Nucleus accumbens (tissue), 56 donors: ENCODE results near the gene HIVEP1.
"Not testable (repeated sequence)": the region's sequence is repeated elsewhere in the genome, so short reads cannot be mapped to it uniquely, and the experiment has no call there.

Experiments used
- DNase-seq, 56 donors: peaks; one replicate each; lab custom pipeline; 2025; lab: John Stamatoyannopoulos, UW

Gene HIVEP1

GRCh38 chr6:12174878-12175277, 162.8 kb downstream of the HIVEP1 start:
- no peak for DNase-seq

- peak in 4 of 56 donors; percentile 9 to 21 (median 10) for DNase-seq
Measured at GRCh38 chr6:12175626-12176025, 163.5 kb downstream of the HIVEP1 start.

- DNase-seq, result not testable (repeated sequence)
Measured at GRCh38 chr6:12176782-12177181, 164.7 kb downstream of the HIVEP1 start.

GRCh38 chr6:12178521-12178920, 166.4 kb downstream of the HIVEP1 start:
- no peak for DNase-seq

GRCh38 chr6:12181481-12181880, 169.4 kb downstream of the HIVEP1 start:
- DNase-seq, result no peak

- DNase-seq, result no peak
Measured at GRCh38 chr6:12182676-12183075, 170.6 kb downstream of the HIVEP1 start.

DNA sequence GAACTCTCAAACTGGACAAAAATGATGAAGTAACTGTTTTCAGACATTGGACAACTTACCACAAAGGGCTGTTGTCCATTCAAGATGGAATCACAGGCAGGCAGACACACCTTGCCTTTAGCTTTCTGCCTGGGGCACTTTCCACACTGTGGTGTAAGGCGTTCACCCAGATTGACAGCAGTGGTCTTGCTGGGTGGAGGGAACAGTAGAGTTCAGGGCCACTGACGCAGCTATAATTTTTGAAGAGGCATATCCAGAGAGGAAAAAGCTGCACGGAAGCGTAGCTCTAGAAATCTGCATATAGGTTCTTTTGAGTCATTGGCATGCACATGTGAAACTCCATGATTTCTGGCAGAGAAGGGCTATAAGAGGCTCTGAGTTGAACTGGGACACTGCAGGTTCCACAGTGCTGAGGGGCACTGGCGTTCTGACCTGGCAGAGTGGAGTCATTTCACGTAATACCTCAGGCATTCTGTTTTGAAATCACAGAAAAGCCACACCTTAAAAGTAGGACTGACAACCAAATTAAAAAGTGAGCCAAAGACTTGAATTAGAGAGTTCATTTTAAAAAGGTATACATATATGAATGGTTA, 173.1 kb downstream of the HIVEP1 start:
- DNase-seq, result no peak

DNA sequence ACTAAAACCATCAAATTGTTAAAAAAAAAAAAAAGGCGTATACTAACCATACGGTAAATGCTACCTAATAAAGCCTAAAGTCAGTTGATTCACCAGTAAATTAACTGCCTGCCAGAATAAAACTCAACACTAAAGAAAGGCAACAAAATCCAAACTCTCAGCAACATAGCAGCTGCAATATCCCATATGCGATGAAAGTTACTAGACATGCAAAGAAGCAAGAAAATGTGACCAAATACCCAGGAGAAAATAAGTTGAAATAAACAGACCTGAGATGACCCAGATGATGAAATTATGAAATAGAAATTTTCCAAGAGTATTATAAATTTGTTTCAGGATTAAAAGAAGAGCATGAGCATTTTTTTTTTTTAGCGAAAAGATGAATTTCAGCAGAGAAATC, 174.4 kb downstream of the HIVEP1 start:
- no peak for DNase-seq

- no peak for DNase-seq
Measured at GRCh38 chr6:12189150-12189549, 177.0 kb downstream of the HIVEP1 start.

DNA sequence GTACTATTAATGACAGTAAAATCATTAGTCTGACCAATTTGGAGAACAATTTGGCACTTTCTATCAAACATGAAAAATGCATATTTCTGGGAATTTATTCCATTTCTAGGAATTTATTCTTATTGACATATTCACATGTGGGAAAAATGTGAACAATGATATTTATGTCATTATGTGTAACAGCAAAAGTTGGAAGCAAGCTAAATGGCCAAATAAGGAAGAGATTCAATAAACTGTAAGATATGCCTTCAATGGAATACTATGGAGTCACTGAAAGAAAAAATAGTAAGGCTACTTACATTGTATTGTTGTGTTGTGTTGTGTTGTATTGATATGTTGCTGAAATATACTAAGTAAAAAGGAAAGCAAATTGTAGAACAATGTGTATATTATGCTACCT, 177.5 kb downstream of the HIVEP1 start:
- no peak for DNase-seq

- no peak for DNase-seq
Measured at GRCh38 chr6:12190252-12190651, 178.1 kb downstream of the HIVEP1 start.

DNA sequence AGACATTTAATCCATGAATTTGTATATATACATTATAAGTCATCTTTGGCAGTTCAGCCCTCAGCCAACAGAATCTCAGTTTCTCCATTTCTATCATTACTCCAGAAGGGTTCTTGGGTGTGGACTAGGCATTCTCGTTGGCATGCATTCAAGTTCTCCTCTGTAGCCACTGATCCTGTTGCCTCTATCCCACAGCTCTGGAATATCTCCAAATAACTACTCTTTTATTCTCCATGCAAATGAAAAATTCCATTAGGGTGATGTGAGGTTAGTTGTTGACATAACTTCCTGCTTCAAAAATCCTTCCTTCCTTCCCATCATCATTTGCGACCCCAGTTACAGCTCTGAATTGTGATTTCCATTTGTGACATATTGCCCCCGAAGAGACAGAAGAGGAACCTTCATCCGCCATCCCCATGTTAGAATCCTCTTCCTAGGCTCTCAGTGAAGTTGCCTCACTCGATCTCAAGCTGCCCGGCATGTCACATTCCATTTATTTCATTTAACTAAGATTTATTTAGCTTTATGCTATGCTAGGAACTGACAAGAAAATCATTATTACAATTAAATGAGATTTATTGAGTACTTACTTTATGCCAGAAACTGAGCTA, 184.3 kb downstream of the HIVEP1 start:
- DNase-seq, result no peak

- no peak for DNase-seq
Measured at GRCh38 chr6:12198851-12199250, 186.7 kb downstream of the HIVEP1 start.

DNA sequence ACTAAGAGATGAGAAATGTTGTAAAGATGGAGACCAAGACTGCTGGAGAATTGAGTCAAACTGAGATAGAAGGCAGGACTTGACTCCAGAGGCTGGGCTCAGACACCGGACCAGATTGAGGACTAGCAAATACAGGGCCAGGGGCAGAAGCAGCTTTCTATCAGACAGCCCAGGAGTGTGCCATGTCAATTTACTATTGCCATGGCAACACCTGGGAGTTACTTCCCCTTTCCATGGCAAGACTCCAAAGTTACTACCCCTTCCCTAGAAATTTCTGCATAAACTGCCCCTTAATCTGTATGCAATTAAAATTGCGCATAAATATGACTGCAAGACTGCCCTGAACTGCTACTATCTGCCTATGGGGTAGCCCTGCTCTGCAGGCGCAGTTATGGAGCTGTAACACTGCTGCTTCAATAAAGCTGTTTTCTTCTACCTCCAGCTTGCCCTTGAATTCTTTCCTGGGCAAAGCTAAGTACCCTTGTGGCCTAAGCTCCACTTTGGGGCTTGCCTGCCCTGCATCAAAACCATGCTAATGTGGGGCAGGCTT, 188.0 kb downstream of the HIVEP1 start:
- DNase-seq, result no peak

DNA sequence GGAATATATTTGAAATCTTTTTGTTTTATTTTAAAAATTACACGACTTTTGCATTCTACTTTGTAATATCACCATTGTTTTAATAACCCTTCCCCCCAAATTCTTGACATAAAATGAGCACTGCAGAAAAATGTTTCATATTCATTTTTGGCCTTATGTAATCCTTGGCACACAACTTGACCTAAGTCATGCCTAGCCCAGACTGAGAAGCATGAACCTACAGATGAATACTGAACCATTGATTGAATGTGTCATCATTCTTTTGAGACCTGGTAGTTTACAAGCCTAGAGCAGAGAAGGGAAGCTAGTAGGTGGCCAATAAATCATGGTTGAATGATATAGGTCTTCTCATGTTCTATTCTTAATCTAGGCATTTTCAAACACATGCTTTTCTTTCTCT, 188.6 kb downstream of the HIVEP1 start:
- DNase-seq, result no peak

DNA sequence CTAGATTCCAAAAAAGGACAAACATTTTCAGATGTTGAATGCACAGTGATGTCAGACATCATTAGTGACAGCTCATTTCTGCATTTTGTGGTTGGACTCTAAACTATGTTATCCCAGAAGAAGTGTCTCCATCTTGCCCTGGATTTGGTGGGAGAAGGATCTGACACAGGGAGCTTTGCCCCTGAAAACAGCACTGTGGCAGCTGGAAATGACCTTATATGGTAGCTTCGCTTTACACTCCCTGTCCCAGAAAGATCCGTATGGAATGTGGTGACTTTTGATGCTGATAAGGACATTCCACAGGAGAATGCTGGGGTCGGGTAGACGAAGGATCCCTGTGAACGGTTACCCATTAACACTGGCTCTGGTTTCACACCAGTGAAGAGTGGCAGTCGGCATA, 190.9 kb downstream of the HIVEP1 start:
- DNase-seq, result no peak

DNA sequence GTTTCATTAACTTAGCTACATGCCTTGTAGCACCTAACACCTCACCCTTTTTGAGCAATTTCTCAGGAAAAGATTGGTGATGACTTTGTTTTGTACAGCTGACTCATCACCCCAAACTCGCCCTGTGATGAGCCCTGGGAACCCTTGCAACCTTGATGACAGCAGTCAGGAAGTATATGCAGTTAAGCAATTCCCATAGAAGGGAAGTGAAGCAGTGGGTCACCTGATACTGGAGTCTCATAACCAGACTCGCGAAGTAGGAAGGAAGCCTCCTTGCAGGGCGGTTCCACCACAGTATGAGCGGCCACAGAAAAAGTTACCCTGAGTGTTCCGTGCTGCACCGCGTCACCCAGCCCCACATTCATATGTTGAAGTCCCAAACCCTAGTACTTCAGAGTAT, 196.1 kb downstream of the HIVEP1 start:
- no peak for DNase-seq

DNA sequence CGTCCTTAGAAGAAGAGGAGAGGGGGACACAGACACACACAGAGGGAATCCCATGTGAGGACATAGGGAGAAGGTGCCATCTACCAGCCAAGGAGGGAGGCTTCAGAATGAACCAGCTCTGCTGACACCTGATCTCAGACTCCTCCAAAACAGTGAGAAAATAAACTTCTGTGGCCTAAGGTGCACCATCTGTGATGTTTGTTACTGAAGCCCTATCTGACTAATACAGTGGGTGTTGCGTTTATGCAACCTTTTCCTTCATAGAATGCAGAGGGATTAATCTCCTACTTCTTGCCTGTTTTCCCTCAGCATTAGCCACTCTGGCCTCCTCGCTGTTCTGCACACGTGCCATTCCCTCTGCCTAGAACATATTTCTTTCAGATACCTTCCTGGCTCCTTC, 196.6 kb downstream of the HIVEP1 start:
- no peak for DNase-seq
